Left lobe of liver (tissue), 2 donors: ENCODE measurements around the gene TXLNB. TPM values are rescaled to one million over a fixed set of nuclear protein-coding genes. Genes with fewer than 3 reads are reported as not detected.
"Not testable (repeated sequence)": the region's sequence is repeated elsewhere in the genome, so short reads cannot be mapped to it uniquely, and the experiment has no call there.

Source experiments
- ATAC-seq: fragments of 200-7000 bp; cut with Tn5 transposase; one replicate; pipeline ENCODE4 v1.9.1; 2020; ENCODE audit warnings: mild to moderate bottlenecking, moderate library complexity
- DNase-seq: peaks from one replicate; pipeline ENCODE4 v3.0.0-alpha.2; 2020; ENCODE audit warnings: low spot score
- total RNA-seq: library from RNA; stranded (reverse); gene quantifications from one replicate; pipeline ENCODE4 v1.2.1, GENCODE V29; 2021
- donor health status: DM: no; HTN: no; CAD: no; lungs with moderate emphysema.
- donor health status: DM: no; HTN: yes; CAD: no.

The TXLNB gene
- total RNA-seq, 1 donor from 2014 or later: 0.10 TPM

GRCh38 chr6:139240161-139241010 is 51.4 kb downstream of the TXLNB start:
- DNase-seq: no peak
- no peak for ATAC-seq

GRCh38 chr6:139239064-139239463 is 52.7 kb downstream of the TXLNB start:
- no peak for ATAC-seq
- no peak for DNase-seq

- ATAC-seq: no peak
- no peak for DNase-seq
These were observed 55.7 kb downstream of the TXLNB start for GRCh38 chr6:139236105-139236504.

DNA sequence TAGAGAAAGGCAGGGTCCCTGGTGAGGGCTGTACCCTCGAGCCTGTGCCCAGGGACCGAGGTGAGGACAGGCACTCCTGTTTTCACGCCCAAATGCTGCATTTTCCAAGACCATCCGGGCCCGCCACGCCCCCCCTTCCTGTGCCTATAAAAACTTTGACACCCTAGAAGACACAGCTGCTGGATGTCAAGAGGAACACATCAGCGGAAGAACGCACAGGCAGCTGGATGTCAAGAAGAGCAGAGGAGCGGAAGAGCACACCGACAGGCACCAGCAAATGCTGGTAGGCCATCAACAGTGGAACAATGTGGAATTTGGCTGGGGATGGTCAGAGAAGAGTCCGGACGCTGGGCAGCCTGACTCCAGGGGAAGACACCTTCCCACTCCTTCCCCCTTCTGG is 56.1 kb downstream of the TXLNB start:
- no peak for ATAC-seq

GRCh38 chr6:139234193-139234592 is 57.6 kb downstream of the TXLNB start:
- DNase-seq, ATAC-seq: not testable (repeated sequence)

More for the DNA sequence above, 56.1 kb downstream of the TXLNB start:
- DNase-seq: no peak

DNA sequence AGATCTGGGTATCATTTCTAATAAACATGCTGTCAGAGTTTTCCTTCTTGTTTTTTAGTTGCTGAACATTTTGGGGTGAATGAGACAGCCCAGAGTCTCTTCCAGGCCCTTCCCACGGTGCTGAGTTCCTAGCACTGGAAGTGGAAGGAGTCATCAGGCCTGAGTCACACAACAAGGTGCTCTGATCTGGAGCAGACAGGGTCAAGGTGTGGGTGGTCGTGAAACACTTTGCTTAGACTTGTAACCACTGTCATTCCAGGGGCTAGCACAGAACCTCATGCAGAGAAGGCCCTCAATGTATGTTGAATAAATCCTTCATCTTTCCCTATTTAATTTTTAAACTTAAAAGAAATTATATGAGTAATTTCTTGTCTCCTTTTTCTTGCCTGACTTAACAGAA is 60.6 kb downstream of the TXLNB start:
- no peak for ATAC-seq
- no peak for DNase-seq

DNA sequence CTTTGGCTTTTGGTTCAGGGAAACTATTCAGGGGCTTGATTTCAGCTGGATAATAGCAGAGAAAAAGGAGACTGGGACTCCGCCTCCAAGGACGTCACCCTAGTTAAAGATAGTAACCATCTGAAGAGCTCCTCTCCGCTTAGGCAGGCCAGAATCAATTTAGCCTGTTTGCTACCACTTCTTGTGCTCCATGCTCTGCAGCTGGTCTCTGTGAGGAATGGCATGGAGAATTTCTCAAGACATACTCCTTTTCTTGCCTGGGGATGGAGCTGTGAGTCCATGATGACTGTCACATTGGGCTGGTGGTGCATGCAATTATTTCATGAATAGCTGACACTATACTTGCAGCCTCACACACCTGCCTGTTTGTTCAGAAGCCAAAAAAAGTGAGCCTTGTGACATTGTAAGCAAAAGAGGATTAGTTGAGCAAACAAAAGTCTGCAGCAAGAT is 61.4 kb downstream of the TXLNB start:
- ATAC-seq: no peak
- no peak for DNase-seq

DNA sequence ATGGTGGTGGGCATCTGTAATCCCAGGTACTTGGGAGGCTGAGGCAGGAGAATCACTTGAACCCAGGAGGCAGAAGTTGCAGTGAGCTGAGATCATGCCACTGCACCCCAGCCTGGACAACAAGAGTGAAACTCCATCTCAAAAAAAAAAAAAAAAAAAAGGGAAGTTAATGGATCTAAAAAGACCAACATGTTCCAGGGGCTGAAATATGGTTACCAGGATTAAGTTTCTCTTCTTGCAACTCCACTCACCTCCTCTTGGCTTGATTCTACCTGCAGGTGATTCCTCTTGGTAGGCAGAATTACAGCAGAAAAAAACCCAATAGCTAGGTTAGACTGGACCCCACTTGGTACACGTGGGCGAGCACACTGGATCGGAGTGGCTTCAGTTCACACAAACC is 63.4 kb downstream of the TXLNB start:
- ATAC-seq, DNase-seq: not testable (repeated sequence)

GRCh38 chr6:139219746-139220145 is 72.1 kb downstream of the TXLNB start:
- ATAC-seq (no peak), DNase-seq (no peak)

- peak; percentile 85 for DNase-seq
- peak; percentile 100 for ATAC-seq
These were observed 72.5 kb downstream of the TXLNB start for GRCh38 chr6:139219271-139219729.

DNA sequence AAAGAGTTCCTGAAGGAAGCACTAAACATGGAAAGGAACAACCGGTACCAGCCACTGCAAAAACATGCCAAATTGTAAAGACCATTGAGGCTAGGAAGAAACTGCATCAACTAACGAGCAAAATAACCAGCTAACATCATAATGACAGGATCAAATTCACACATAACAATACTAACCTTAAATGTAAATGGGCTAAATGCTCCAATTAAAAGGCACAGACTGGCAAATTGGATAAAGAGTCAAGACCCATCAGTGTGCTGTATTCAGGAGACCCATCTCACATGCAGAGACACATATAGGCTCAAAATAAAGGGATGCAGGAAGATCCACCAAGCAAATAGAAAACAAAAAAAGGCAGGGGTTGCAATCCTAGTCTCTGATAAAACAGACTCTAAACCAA is 79.3 kb downstream of the TXLNB start:
- not testable (repeated sequence) for DNase-seq, ATAC-seq

DNA sequence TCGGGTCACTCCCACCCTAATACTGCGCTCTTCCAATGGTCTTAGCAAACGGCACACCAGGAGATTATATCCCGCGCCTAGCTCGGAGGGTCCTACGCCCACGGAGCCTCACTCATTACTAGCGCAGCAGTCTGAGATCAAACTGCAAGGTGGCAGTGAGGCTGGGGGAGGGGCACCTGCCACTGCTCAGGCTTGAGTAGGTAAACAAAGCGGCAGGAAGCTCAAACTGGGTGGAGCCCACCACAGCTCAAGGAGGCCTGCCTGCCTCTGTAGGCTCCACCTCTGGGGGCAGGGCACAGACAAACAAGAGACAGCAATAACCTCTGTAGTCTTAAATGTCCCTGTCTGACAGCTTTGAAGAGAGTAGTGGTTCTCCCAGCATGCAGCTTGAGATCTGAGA is 81.0 kb downstream of the TXLNB start:
- DNase-seq, ATAC-seq: not testable (repeated sequence)

DNA sequence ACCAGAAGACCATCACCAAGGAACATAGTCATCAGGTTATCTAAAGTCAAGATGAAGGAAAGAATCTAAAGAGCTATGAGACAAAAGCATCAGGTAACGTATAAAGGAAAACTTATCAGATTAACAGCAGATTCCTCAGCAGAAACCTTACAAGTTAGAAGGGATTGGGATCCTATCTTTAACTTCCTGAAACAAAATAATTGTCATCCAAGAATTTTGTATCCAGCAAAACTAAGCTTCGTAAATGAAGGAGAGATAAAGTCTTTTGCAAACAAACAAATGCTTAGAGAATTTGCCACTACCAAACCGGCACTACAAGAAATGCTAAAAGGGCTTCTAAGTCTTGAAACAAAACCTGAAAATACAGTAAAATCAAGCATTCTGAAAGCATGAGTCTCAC is 86.0 kb downstream of the TXLNB start:
- no peak for ATAC-seq
- DNase-seq: no peak

GRCh38 chr6:139204978-139205377 is 86.8 kb downstream of the TXLNB start:
- no peak for DNase-seq

GRCh38 chr6:139201378-139201777 is 90.4 kb downstream of the TXLNB start:
- ATAC-seq (no peak), DNase-seq (no peak)

More at GRCh38 chr6:139204978-139205377, 86.8 kb downstream of the TXLNB start:
- no peak for ATAC-seq

- DNase-seq: no peak
- no peak for ATAC-seq
These were observed 93.1 kb downstream of the TXLNB start for GRCh38 chr6:139198529-139199288.

- DNase-seq: no peak
- no peak for ATAC-seq
These were observed 97.1 kb downstream of the TXLNB start for GRCh38 chr6:139194740-139195139.

Other genes starting within 250 kb of the TXLNB start
- 7.4 TPM for gene HECA, start 156.9 kb downstream of the TXLNB start, total RNA-seq
- gene CITED2, start 82.7 kb upstream of the TXLNB start, total RNA-seq: 79.7 TPM